B cell (primary cell): ENCODE measurements around the gene FHDC1. TPM values are rescaled to one million over a fixed set of nuclear protein-coding genes. Genes with fewer than 3 reads are reported as not detected.

Experiments used
- ATAC-seq: fragments of 200-7000 bp; cut with Tn5 transposase; one replicate; pipeline ENCODE4 v1.10.0; 2021; ENCODE audit warnings: low read depth, mild to moderate bottlenecking, moderate number of reproducible peaks, moderate library complexity
- CTCF ChIA-PET: fragments of 350-600 bp; sonication (Branson Sonifier 250); formaldehyde crosslinking; loops from one replicate; lab custom pipeline; 2021; ENCODE audit warnings: antibody characterized with exemption, inconsistent platforms; lab: Charles Lee
- POLR2A ChIA-PET: fragments of 350-600 bp; sonication (Branson Sonifier 250); formaldehyde crosslinking; loops from one replicate; lab custom pipeline; 2021; ENCODE audit warnings: antibody characterized with exemption; lab: Charles Lee
- DNase-seq: peaks from one replicate; pipeline ENCODE4 v3.0.0; 2013
- H2AFZ ChIP-seq: 2 replicates; pipeline ENCODE4 v1.6.1; 2012; ENCODE audit warnings: mild to moderate bottlenecking, low read depth, low read length; ENCODE audit not compliant: insufficient read depth, poor library complexity, severe bottlenecking
- H3K27ac ChIP-seq, 2 donors: 1 replicate in 1 of 2; 2 replicates in 1 of 2; pipeline ENCODE4 v1.5.1; 2012 to 2013; ENCODE audit warnings: low read length in 2 of 2, mild to moderate bottlenecking in 2 of 2, moderate library complexity in 1 of 2
- H3K27me3 ChIP-seq, 4 experiments: fragments of 200-600 bp in 1 of 4; sonication (generic) in 1 of 4; replicated peaks in 1 of 4; 1 replicate in 2 of 4; 2 replicates in 2 of 4; pipeline versions ENCODE4 v1.6.1 to v1.7.0; 2013 to 2016; ENCODE audit warnings: low read length in 3 of 4, mild to moderate bottlenecking in 2 of 4, mixed read lengths in 1 of 4, moderate library complexity in 1 of 4; ENCODE audit not compliant: insufficient read depth in 4 of 4, control insufficient read depth in 3 of 4; ENCODE audit errors: control extremely low read depth in 1 of 4
- H3K36me3 ChIP-seq, 2 experiments: replicated peaks in 1 of 2; 1 replicate in 1 of 2; 2 replicates in 1 of 2; pipeline versions ENCODE4 v1.6.1 to v1.7.1; 2013; ENCODE audit warnings: low read length in 1 of 2; ENCODE audit not compliant: insufficient read depth in 2 of 2, control insufficient read depth in 1 of 2; ENCODE audit errors: control extremely low read depth in 1 of 2, extremely low read depth in 1 of 2
- H3K4me1 ChIP-seq, 2 donors: fragments of 200-600 bp in 1 of 2; sonication (generic) in 1 of 2; 1 replicate in 1 of 2; 2 replicates in 1 of 2; pipeline versions ENCODE4 v1.5.1 to v1.6.1; 2013 to 2017; ENCODE audit warnings: low read length in 2 of 2; ENCODE audit not compliant: control insufficient read depth in 2 of 2, insufficient read depth in 2 of 2
- H3K4me2 ChIP-seq: replicated peaks from 2 replicates; pipeline ENCODE3; 2012; ENCODE audit warnings: mild to moderate bottlenecking, low read depth, low read length; ENCODE audit not compliant: poor library complexity, severe bottlenecking
- H3K4me3 ChIP-seq, 5 experiments: fragments of 200-600 bp in 1 of 5; sonication (generic) in 1 of 5; 1 replicate in 3 of 5; 2 replicates in 2 of 5; pipeline versions ENCODE4 v1.5.1 to v1.7.0; 2011 to 2016; ENCODE audit warnings: low read length in 4 of 5, mild to moderate bottlenecking in 4 of 5, low read depth in 2 of 5, control low read depth in 1 of 5, moderate library complexity in 1 of 5; ENCODE audit not compliant: insufficient read depth in 1 of 5; ENCODE audit errors: control extremely low read depth in 1 of 5, extremely low read depth in 1 of 5
- H3K79me2 ChIP-seq: fragments of 200-600 bp; sonication (generic); one replicate; pipeline ENCODE4 v1.6.0; 2016; ENCODE audit warnings: low read length; ENCODE audit not compliant: control insufficient read depth, insufficient read depth
- H3K9ac ChIP-seq: fragments of 200-600 bp; sonication (generic); 2 replicates; pipeline ENCODE4 v1.6.1; 2017; ENCODE audit warnings: mild to moderate bottlenecking, low read length, moderate library complexity
- H3K9me3 ChIP-seq, 3 donors: one replicate each; pipeline versions ENCODE4 v1.6.1 to v1.7.1; 2013; ENCODE audit warnings: low read length in 2 of 3; ENCODE audit not compliant: control insufficient read depth in 2 of 3, insufficient read depth in 1 of 3; ENCODE audit errors: control extremely low read depth in 1 of 3
- H4K20me1 ChIP-seq: 2 replicates; pipeline ENCODE4 v1.6.0; 2012; ENCODE audit warnings: mild to moderate bottlenecking, low read length; ENCODE audit not compliant: insufficient read depth, control insufficient read depth, poor library complexity, severe bottlenecking
- H3K27ac Mint-ChIP-seq: one replicate; pipeline ENCODE4 v1.8.0; 2021; ENCODE audit warnings: mixed read lengths
- H3K27me3 Mint-ChIP-seq: one replicate; pipeline ENCODE4 v1.8.0; 2021; ENCODE audit warnings: mixed read lengths
- H3K4me1 Mint-ChIP-seq: one replicate; pipeline ENCODE4 v1.8.0; 2021; ENCODE audit warnings: mixed read lengths
- H3K4me3 Mint-ChIP-seq: one replicate; pipeline ENCODE4 v1.8.0; 2021; ENCODE audit warnings: mixed read lengths
- H3K9me3 Mint-ChIP-seq: one replicate; pipeline ENCODE4 v1.8.0; 2022; ENCODE audit warnings: mixed read lengths; ENCODE audit not compliant: insufficient read depth
- CTCF ChIP-seq: fragments of 200-600 bp; IDR thresholded peaks from one replicate; pipeline ENCODE4 v1.8.0; 2022; ENCODE audit warnings: antibody characterized with exemption, mild to moderate bottlenecking
- EZH2 ChIP-seq: IDR thresholded peaks from 2 replicates; pipeline ENCODE4 v1.6.1; 2012; ENCODE audit warnings: borderline replicate concordance, low read depth, mild to moderate bottlenecking, moderate library complexity, low read length; ENCODE audit not compliant: insufficient read depth, poor library complexity, severe bottlenecking
- WGBS: methylation state at CpG from one replicate; pipeline ENCODE4 v1.1.5; 2013; ENCODE audit warnings: missing lambda C conversion rate; ENCODE audit not compliant: insufficient coverage; 5-methylcytosine and 5-hydroxymethylcytosine counted together
- intact Hi-C: fragments of 100-400 bp; cut with micrococcal nuclease; formaldehyde crosslinking; loops from one replicate; pipeline ENCODE4 v1.10.0; 2022
- polyA plus RNA-seq: library from polyadenylated mRNA; depleted of rRNA; stranded (reverse); fragments of >200 nt; gene quantifications from 2 replicates; pipeline ENCODE4 v1.2.3, GENCODE V29; 2012
- total RNA-seq, 2 donors: library from RNA; stranded (reverse); fragments of 120-200 nt in 1 of 2; gene quantifications; 1 replicate in 1 of 2; 2 replicates in 1 of 2; pipeline versions ENCODE4 v1.2.3 to v1.2.4, GENCODE V29; 2013 to 2022

Gene FHDC1
- total and polyA plus RNA-seq, 2 donors (not counting 1 experiment from before 2014, with no cell fraction given): 0.13 to 0.57 TPM

GRCh38 chr4:152920768-152921167 lies 15.4 kb upstream of the FHDC1 start:
- no peak overlapping the region for H3K9ac ChIP-seq
- no peaks in the 10 kb centered on the region for H3K27me3 ChIP-seq
- H3K4me1 ChIP-seq: no peaks in the 10 kb centered on the region
- no peaks in the 10 kb centered on the region for H3K36me3 ChIP-seq
- no peak for ATAC-seq
- TF ChIP-seq EZH2: no peak
- TF ChIP-seq CTCF: no peak
- Mint-ChIP-seq H3K4me1 (no peaks in the 10 kb centered on the region), H3K4me3 (no peak overlapping the region), H3K27me3 (no peaks in the 10 kb centered on the region), H3K9me3 (peaks cover 3% of the 10 kb centered on the region), H3K27ac (no peak overlapping the region)
- peaks cover 4 to 14% (median 6%) of the 10 kb centered on the region in 3 donors for H3K9me3 ChIP-seq
- no peak overlapping the region for H3K4me3 ChIP-seq
- ChIA-PET POLR2A (no interaction called here), CTCF (no interaction called here)
- no peak overlapping the region for H3K27ac ChIP-seq
- no peak overlapping the region for H3K4me2 ChIP-seq
- intact Hi-C loops: no loop called here
- WGBS: no CpG with 5 or more reads among the region's 1 CpG
- no peaks in the 10 kb centered on the region for H4K20me1 ChIP-seq
- no peaks in the 10 kb centered on the region for H3K79me2 ChIP-seq
- no peak for DNase-seq
- no peak overlapping the region for H2AFZ ChIP-seq

DNA sequence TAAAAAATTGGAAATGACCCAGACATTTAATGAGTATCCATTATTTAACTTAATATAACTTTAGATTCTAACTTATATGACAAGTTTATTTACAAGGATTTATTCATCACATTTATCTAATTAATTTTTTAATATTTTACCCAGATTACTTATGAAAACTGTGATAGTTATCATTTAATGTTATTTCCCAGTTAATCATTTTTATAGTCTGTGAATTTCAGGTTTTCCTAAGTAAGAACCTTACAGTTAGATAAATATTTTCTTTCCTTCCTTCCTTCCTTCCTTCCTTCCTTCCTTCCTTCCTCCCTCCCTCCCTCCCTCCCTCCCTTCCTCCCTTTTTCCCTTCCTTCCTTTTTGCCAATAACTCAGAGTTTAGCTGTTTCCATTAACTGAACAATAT lies 14.8 kb upstream of the FHDC1 start:
- Histone ChIP-seq H3K9me3 (peaks cover 4 to 14% (median 6%) of the 10 kb centered on the region in 3 donors), H3K79me2 (no peaks in the 10 kb centered on the region), H3K27me3 (no peaks in the 10 kb centered on the region), H2AFZ (no peak overlapping the region), H3K4me3 (no peak overlapping the region), H3K4me1 (no peaks in the 10 kb centered on the region), H3K4me2 (no peak overlapping the region), H3K27ac (no peak overlapping the region), H3K9ac (no peak overlapping the region), H3K36me3 (no peaks in the 10 kb centered on the region), H4K20me1 (no peaks in the 10 kb centered on the region)
- Mint-ChIP-seq H3K4me3 (no peak overlapping the region), H3K27ac (no peak overlapping the region), H3K4me1 (no peaks in the 10 kb centered on the region), H3K27me3 (no peaks in the 10 kb centered on the region), H3K9me3 (peaks cover 3% of the 10 kb centered on the region)
- POLR2A ChIA-PET: no interaction called here
- intact Hi-C loops: no loop called here
- TF ChIP-seq CTCF (no peak), EZH2 (no peak)
- ATAC-seq (no peak), DNase-seq (no peak)
- CTCF ChIA-PET: no interaction called here
